ENCODE data around the gene CNTN6. TPM values are rescaled to one million over a fixed set of nuclear protein-coding genes. Genes with fewer than 3 reads are reported as not detected.

CNTN6 gene
- total and polyA plus RNA-seq, 12 donors = 0.01 to 0.22 (median 0.11) TPM; not detected in 9

DNA sequence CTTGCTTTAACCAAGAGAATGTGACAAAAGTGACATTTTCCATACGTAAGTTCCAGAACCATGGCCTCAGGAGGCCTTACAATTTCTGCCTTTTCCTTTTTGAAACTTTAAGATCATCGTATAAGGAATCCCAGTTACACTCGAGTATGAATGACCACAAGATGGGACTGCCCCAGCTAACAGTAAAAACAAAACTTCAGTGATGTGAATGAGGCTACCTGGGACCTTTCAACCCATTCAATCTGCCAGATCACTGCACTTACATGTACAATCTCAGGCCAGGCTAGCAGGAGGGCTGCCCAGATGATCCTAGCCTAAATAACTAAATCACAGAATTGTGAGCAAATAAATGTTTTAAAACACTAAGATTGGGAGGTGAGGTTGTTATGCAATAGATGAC lies 328.8 kb downstream of the CNTN6 start:
- TF ChIP-seq, protein P1, sequence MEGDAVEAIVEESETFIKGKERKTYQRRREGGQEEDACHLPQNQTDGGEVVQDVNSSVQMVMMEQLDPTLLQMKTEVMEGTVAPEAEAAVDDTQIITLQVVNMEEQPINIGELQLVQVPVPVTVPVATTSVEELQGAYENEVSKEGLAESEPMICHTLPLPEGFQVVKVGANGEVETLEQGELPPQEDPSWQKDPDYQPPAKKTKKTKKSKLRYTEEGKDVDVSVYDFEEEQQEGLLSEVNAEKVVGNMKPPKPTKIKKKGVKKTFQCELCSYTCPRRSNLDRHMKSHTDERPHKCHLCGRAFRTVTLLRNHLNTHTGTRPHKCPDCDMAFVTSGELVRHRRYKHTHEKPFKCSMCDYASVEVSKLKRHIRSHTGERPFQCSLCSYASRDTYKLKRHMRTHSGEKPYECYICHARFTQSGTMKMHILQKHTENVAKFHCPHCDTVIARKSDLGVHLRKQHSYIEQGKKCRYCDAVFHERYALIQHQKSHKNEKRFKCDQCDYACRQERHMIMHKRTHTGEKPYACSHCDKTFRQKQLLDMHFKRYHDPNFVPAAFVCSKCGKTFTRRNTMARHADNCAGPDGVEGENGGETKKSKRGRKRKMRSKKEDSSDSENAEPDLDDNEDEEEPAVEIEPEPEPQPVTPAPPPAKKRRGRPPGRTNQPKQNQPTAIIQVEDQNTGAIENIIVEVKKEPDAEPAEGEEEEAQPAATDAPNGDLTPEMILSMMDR (IDR thresholded peaks at IDR 0.05) = no peak
- H3K9me3 ChIP-seq = peaks cover 0 to 6% (median 0%) of the 10 kb centered on the region in 11 donors
- no peaks in the 10 kb centered on the region for H3K4me1 ChIP-seq
- 72 to 73% methylated on average over 3 of the region's 3 CpGs for whole genome bisulfite sequencing, 2 donors
- no peak overlapping the region for H3K27ac ChIP-seq
- no peak for ATAC-seq
- intact Hi-C loops (cut with DNase I) = no loop called here
- H3K27me3 ChIP-seq = no peaks in the 10 kb centered on the region
- no peaks in the 10 kb centered on the region for H3K36me3 ChIP-seq
- no peak overlapping the region for H3K4me3 ChIP-seq
- DNase-seq = no peak

DNA sequence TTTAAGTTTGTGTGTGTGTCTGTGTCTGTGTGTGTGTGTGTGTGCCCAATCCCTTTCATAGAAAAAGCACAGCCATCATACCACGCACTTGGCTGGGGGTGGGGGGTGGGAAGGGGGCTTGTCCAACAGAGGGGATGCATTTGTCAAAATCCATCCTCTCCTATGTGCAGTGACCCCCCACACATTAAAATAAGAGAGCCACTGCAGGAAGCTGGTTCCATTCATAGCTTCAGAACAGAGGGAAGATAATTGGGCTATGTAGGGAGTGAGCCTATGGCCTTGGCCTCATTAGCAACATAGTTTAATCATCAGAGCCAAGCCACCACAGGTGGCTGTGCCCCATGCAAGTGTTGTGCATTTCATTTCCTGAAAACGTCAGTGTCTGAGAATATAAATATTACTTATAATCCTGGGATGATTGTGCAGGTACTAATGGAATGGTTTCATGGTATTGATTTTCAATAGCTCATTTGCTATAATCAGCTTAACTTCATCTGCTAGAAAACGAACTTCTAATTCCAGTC lies 330.8 kb downstream of the CNTN6 start:
- ATAC-seq (no peak), DNase-seq (no peak)
- peaks cover 0 to 3% (median 0%) of the 10 kb centered on the region in 11 donors for H3K9me3 ChIP-seq
- no peaks in the 10 kb centered on the region for H3K4me1 ChIP-seq
- no peaks in the 10 kb centered on the region for H3K27me3 ChIP-seq
- no peaks in the 10 kb centered on the region for H3K36me3 ChIP-seq
- H3K4me3 ChIP-seq = no peak overlapping the region
- TF ChIP-seq, protein P1 (IDR thresholded peaks at IDR 0.05) = no peak
- WGBS, 2 donors = 68 to 70% methylated on average over 3 of the region's 3 CpGs
- H3K27ac ChIP-seq = no peak overlapping the region
- intact Hi-C loops (cut with DNase I) = no loop called here

GRCh38 chr3:1439395-1439794 lies 346.6 kb downstream of the CNTN6 start:
- Histone ChIP-seq H3K9me3 (peaks cover 0 to 8% (median 0%) of the 10 kb centered on the region in 11 donors), H3K4me1 (no peaks in the 10 kb centered on the region), H3K36me3 (no peaks in the 10 kb centered on the region), H3K4me3 (no peak overlapping the region), H3K27ac (no peak overlapping the region), H3K27me3 (no peaks in the 10 kb centered on the region)
- 88 to 90% methylated on average over 2 of the region's 2 CpGs for WGBS, 2 donors
- TF ChIP-seq, protein P1 (IDR thresholded peaks at IDR 0.05) = no peak
- ATAC-seq = no peak
- no peak for DNase-seq
- intact Hi-C loops (cut with DNase I) = loop anchor here in 1 of 10 donors (1.0 kb wide), 1 partner anchor 13 kb away; no protein-coding TSS in a partner anchor

DNA sequence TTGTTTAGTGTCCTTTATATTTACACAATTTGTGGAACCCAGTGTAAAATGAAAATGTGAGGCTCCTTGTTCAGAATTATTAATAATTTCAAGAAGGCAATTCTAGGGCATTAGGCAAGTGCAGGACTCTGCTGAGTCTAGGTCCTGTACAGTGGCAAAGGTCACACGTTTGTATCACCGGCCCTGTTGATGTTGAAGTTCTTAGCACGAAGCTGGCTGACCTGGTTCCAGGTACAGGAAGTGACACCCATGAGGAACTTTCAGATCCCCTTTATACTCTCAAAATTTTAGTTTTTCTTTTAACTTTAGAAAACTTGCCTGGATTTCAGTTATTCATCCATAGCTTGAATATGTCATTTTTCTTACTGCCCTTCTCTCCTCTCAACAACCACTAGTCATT lies 349.4 kb downstream of the CNTN6 start:
- 76 to 78% methylated on average over 3 of the region's 3 CpGs for WGBS, 2 donors
- DNase-seq (no peak), ATAC-seq (no peak)
- Histone ChIP-seq H3K27ac (no peak overlapping the region), H3K9me3 (no peaks in the 10 kb centered on the region), H3K36me3 (no peaks in the 10 kb centered on the region), H3K27me3 (no peaks in the 10 kb centered on the region), H3K4me3 (no peak overlapping the region), H3K4me1 (no peaks in the 10 kb centered on the region)
- TF ChIP-seq, protein P1 (IDR thresholded peaks at IDR 0.05) = no peak
- intact Hi-C loops (cut with DNase I) = no loop called here

Measured in heart right ventricle (tissue), 16 donors.